Cardiac fibroblast (primary cell): ENCODE measurements around the gene TAB3.

ENCODE experiments used
- DNase-seq, 2 donors: peaks; one replicate each; pipeline versions ENCODE4 v3.0.0 to v3.0.0-alpha.2; 2010; ENCODE audit warnings: low read depth in 2 of 2
- H3K4me3 ChIP-seq, 2 donors: replicated peaks in 1 of 2; 1 replicate in 1 of 2; 2 replicates in 1 of 2; pipeline ENCODE4 v1.5.1; 2011; ENCODE audit warnings: low read depth in 2 of 2, low read length in 2 of 2, mild to moderate bottlenecking in 2 of 2, moderate library complexity in 1 of 2
- CTCF ChIP-seq: IDR thresholded peaks from one replicate; pipeline ENCODE4 v1.5.1; 2011; ENCODE audit warnings: low read depth, mild to moderate bottlenecking, low read length, inconsistent platforms

Gene TAB3

DNA sequence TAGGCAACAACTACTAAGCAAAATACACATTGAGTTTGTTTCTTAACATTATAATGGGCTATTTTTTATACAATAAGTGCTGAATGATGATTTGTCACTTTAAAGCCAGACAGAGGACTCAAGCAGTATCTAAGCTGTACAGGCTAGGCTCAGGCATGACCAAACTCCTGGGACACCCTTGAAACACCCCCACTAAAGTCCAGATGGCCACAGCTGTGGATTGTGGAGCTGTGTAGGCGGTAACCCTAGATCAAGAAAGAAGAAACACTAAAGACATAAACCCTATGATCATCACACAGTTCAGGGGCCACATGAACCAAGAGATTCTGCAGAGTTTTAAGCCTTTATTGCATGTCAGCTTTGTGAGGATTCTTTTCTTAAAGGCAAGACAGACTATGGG lies 25.1 kb downstream of the TAB3 start:
- no peak for TF ChIP-seq CTCF
- H3K4me3 ChIP-seq = no peak overlapping the region
- no peak for DNase-seq

DNA sequence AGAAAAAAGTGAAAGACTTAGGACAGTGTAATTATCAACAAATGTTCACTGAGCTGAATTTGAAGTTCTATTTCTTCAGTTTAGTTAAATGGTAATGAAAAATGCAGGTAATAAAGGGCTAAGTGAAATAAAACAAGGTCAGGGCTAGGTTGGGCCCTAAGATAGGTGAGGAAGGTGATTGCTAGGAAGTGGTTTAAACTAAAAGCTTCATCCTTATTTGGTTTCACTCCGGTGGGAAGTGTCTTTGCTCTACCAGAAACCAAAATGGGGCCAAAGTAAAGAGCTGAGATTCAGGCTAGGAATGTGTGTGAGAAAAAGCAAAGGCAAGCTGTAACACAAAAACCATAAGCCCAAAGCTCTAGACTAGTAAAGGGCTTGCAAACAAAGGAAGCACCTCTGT lies 31.0 kb downstream of the TAB3 start:
- no peak for DNase-seq
- H3K4me3 ChIP-seq = no peak overlapping the region
- no peak for TF ChIP-seq CTCF

DNA sequence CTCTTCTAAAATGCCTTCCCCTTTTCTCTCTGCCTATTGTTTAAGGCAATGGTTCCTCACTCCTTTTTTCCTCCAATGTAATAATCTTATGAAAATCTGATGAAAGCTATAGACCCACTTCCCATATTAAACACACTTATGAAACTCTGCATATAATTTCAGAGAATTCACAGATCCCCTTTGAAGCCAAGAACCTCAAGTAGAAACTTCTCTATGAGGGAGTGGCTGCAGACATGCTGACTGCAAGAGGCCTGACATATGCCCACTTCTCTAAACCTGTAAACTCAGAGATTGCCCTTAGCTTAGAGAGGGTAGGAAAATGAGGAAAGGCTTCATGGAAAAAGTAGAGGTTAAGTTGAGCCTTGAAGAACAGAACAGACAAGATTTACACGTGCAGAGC lies 37.6 kb downstream of the TAB3 start:
- H3K4me3 ChIP-seq = no peak overlapping the region
- no peak for DNase-seq
- no peak for TF ChIP-seq CTCF

GRCh38 chrX:30835373-30835772 lies 53.7 kb downstream of the TAB3 start:
- no peak for DNase-seq
- H3K4me3 ChIP-seq = no peak overlapping the region
- TF ChIP-seq CTCF = no peak

- DNase-seq = no peak
- no peak for TF ChIP-seq CTCF
- H3K4me3 ChIP-seq = no peak overlapping the region
Observed at GRCh38 chrX:30833896-30834295, 55.2 kb downstream of the TAB3 start.

DNA sequence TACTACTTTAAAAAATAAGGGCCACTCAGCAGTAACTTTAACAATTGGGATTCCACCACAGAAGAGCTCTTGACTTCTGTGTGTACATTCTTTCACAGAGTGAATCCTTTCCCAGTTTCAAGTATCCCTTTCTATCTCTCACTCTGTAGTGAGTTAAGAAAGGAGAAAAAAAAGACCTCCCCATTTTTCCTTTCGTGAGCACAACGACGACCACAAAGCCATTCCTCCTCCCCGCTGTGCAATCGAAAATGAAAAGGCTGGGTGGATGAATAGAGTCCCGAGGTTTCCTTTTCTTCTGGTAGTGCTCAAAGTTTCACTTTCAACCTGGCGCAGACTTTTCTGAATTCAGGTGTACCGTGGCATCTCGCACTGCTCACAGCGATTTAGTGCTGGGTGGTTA lies 58.0 kb downstream of the TAB3 start:
- no peak overlapping the region for H3K4me3 ChIP-seq
- DNase-seq = no peak
- TF ChIP-seq CTCF = no peak

DNA sequence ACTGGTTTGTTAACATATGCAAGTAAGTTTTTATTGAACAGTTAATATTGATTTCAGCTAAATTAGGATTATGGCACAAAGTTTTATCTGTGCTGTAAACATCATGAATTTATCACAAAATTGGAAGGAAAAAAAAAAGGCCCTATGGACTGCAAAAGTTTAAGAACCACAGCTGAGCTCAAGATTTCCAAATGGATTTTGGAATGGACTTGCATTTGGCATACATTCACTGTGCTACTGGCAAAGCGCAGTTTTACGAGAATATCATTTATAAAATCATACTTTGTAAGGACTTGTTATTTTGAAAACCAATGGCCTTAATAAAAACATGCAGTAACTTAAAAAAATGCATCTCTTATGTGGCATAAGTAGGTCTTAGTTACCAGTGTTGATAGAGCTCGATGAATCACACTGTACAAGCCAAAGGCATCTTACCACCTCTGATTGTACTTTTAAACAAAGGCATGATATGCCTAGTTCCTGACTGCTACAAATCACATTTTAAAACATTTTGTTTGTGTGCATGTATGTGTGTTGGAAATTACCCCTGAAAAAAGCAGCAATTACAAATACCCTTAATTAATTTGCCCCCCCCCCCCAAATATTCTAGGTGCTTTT lies 58.6 kb downstream of the TAB3 start:
- DNase-seq = no peak
- H3K4me3 ChIP-seq = no peak overlapping the region
- TF ChIP-seq CTCF = no peak
